CD4-positive, alpha-beta T cell treated with Interleukin-10 for 1 hour (primary cell): ENCODE measurements around the gene SNX32.

Experiments
- DNase-seq: peaks from one replicate; pipeline ENCODE4 v3.0.0-alpha.2; 2020

Gene SNX32

GRCh38 chr11:65857853-65858680 is 24.3 kb downstream of the SNX32 start, which contains the start of gene CFL1:
TSS of gene CFL1 (minus strand) at chr11:65858180. CDS start at chr11:65858099, 81 bp downstream.
- peak; percentile 98 for DNase-seq

- no peak for DNase-seq
These were observed 24.9 kb downstream of the SNX32 start for GRCh38 chr11:65858681-65859087.

GRCh38 chr11:65859095-65859811 is 25.5 kb downstream of the SNX32 start:
- DNase-seq: peak; percentile 97

DNA sequence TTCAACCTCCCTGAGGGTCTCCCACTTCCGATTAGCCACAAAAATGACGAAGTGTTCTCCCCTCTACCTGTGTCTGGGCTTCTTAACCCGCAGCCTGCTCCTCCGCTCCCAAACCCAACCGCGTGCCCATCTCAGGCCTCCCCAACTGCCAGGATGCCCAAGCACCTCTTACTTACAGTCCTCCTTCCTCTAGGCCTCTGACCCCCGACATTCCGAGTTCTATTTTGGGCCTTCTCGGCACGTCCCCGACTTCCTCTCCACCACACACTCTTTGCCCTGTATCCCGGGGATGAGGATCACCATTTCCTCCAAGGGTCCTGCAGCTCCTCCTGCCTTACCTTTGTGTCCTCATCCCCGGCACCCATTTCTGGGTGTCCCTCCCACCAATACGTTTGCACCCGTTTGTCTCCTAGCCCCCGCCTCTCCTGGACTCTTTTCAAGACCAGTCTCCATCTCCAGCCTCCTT is 26.1 kb downstream of the SNX32 start:
- DNase-seq: no peak

GRCh38 chr11:65860278-65861164 is 26.8 kb downstream of the SNX32 start, which contains the start of gene MUS81:
TSS of gene MUS81 (plus strand) at chr11:65860433. CDS start at chr11:65860754, 321 bp downstream.
- peak; percentile 96 for DNase-seq

GRCh38 chr11:65861165-65861505 is 27.4 kb downstream of the SNX32 start:
- DNase-seq: no peak

- DNase-seq: no peak
These were observed 27.9 kb downstream of the SNX32 start for GRCh38 chr11:65861533-65862183.

DNA sequence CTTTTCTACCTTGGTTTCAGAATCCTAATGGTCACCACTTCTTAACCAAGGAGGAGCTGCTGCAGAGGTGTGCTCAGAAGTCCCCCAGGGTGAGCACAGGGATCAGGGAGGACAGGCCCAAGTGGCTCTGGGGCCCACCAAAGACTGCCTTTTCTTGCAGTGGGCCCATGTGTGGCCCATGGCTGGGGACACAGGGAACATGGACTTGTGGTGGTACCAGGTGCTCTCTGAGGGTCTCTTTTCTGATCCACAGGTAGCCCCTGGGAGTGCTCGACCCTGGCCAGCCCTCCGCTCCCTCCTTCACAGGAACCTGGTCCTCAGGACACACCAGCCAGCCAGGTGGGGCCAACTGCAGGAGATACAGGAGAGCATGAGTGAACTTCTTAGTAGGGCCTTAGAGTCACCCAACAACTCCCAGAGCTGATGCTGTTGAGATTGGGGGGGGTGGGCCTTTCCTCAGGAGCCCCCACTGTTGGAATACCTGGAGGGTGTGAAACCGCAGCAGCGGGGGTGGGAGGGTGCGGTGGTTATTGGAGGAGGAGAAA is 28.5 kb downstream of the SNX32 start:
- DNase-seq: no peak

DNA sequence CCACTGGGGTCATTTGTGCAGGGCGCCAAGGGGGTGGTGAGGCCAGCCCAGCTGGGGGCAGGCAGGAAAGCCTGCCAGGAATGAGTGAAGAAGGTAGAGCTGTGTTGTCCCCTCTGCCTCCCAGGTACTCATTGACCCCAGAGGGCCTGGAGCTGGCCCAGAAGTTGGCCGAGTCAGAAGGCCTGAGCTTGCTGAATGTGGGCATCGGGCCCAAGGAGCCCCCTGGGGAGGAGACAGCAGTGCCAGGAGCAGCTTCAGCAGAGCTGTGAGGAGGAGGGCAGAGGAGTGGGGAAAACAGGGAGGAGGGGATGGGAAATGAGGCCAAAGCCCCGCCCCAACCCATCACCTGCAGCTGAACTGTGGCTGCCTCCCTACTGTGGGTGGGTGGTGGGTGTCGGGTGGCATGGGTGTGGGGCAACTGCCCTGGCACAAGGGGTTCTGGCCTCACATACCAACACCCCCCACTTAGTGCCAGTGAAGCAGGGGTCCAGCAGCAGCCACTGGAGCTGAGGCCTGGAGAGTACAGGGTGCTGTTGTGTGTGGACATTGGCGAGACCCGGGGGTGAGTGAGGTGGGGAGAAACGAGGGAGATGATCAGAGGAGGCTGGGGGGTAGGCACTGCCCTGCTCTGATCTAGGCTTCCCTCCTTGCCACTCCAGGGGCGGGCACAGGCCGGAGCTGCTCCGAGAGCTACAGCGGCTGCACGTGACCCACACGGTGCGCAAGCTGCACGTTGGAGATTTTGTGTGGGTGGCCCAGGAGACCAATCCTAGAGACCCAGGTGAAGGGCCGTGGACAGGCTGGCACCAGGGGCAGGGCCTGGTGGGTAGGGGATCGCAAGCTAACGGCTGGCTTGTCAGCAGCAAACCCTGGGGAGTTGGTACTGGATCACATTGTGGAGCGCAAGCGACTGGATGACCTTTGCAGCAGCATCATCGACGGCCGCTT is 29.5 kb downstream of the SNX32 start:
- DNase-seq: no peak

GRCh38 chr11:65863889-65864705 is 30.3 kb downstream of the SNX32 start:
- DNase-seq: no peak

GRCh38 chr11:65864706-65865471 is 31.1 kb downstream of the SNX32 start:
- no peak for DNase-seq

DNA sequence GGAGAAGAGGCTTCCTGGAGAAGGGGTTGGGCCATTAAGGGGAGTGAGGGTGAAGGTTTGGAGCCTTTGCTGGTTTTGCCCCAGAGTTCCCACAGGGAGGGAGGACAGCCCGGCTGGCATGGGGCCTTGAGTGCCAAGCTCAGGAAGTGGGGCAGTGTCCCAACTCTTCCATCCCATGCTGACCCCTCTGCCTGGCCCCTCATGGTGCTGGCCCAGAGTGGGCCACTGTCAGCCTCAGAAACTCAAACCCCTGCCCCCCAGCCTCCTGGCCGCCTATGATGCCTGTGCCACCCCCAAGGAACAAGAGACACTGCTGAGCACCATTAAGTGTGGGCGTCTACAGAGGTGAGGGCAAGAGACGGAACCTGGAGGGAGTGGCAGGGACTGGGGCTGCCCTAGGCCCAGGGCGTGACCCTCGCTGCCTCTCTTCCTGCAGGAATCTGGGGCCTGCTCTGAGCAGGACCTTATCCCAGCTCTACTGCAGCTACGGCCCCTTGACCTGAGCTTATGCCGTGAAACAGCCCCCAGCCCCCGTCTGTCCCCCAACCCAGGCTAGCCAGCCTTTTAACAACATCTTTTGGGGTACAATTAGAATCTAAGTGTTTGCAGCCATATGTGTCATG is 31.9 kb downstream of the SNX32 start:
- no peak for DNase-seq

DNA sequence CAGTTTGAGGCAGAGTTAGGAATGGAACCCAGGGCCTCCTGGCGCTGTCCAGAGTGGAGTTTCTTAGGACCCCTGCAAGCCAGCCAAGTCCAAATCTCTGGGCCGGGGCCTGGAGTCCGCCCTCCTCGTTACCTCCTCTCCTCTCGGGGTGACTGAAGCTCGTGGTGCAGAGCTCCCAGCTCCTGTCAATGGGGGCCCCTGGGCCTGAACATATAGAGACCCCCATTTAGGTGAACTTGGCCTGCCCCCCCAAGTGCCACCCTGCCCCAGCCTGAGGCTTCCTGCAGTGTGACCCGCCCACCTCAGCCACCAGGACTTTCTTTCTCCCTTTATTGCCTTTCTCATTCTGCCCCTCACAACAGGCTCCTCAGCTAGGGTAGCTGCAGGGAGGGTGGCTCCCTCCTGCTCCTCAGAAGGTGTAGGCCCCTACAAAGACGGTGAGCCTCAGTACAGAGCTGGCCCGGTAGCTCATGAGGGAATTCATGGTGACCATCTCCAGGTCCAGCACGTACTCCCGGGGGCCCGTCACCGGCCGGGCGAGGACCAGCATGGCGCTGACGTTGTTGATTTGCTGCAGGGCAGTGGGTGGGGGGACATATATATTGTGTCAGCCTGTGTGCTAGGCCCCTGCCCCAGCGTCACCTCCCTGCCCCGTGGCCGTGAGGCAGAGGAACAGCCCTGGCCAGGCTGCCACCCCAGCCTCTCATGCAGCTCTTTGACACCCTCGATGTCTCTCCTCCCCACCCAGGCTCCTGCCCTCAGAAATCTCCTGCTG is 32.9 kb downstream of the SNX32 start:
- no peak for DNase-seq

DNA sequence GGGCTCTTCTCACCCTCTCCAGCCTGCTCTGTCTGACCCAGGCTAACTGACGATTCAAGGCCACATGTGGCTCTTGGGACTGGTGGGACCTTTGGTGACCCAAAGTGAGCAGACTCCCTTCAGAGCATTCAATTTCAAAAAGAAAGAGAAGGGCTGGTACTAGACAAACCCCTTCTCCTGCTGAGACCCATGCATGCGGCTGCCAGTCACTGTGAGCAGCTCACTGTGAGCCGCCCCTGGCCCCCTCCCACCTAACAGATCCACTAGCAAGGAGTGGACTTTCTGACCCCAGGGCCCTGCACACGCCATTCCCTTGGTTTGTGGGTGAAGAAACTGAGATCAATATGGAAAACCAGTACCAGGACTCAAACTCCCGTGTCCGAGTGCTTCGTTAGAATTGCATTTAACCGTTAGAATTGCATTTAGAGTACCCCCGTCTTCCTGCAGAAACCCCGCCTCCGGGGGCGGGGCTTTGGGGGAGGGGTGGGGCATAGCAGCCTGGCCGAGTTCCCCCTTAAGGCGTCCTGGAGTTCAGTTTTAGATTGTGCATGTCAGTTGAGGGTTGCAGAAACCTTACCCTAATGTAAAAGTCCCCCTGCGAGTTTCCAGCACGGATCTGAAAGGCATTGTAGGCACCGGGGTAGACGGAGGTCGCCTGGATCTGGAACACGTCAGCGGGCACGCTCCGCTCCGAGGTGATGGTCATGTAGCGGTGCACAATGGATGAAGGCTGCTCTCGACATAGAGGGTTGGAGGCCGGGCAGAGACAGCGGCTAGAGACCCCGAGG is 33.7 kb downstream of the SNX32 start:
- DNase-seq: no peak

GRCh38 chr11:65868076-65868667 is 34.4 kb downstream of the SNX32 start:
- peak; percentile 45 for DNase-seq

GRCh38 chr11:65868907-65869306 is 35.1 kb downstream of the SNX32 start:
- DNase-seq: no peak
